ENCODE data around the gene MPIG6B.

The MPIG6B gene

GRCh38 chr6:31681135-31681671 lies 42.0 kb upstream of the MPIG6B start:
- peak; percentile 53 for DNase-seq
- no peaks in the 10 kb centered on the region for H3K36me3 ChIP-seq
- H3K4me1 ChIP-seq, result no peaks in the 10 kb centered on the region
- H3K4me3 ChIP-seq (ENCODE audit: low read depth, low read length), result peak overlapping the region; percentile 70
- TF ChIP-seq, protein P1, sequence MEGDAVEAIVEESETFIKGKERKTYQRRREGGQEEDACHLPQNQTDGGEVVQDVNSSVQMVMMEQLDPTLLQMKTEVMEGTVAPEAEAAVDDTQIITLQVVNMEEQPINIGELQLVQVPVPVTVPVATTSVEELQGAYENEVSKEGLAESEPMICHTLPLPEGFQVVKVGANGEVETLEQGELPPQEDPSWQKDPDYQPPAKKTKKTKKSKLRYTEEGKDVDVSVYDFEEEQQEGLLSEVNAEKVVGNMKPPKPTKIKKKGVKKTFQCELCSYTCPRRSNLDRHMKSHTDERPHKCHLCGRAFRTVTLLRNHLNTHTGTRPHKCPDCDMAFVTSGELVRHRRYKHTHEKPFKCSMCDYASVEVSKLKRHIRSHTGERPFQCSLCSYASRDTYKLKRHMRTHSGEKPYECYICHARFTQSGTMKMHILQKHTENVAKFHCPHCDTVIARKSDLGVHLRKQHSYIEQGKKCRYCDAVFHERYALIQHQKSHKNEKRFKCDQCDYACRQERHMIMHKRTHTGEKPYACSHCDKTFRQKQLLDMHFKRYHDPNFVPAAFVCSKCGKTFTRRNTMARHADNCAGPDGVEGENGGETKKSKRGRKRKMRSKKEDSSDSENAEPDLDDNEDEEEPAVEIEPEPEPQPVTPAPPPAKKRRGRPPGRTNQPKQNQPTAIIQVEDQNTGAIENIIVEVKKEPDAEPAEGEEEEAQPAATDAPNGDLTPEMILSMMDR (IDR thresholded peaks at IDR 0.05; ENCODE audit: low read depth, low read length), result peak; percentile 29; the same call in 1 of the 2 replicates
- no peaks in the 10 kb centered on the region for H3K9me3 ChIP-seq
- no peaks in the 10 kb centered on the region; the same call in 1 of the 2 replicates for H3K27me3 ChIP-seq

- H3K36me3 ChIP-seq, result no peaks in the 10 kb centered on the region
- no peak for DNase-seq
- no peaks in the 10 kb centered on the region for H3K9me3 ChIP-seq
- TF ChIP-seq, protein P1 (IDR thresholded peaks at IDR 0.05; ENCODE audit: low read depth, low read length), result no peak
- H3K4me3 ChIP-seq (ENCODE audit: low read depth, low read length), result no peak overlapping the region
- H3K27me3 ChIP-seq, result no peaks in the 10 kb centered on the region
- no peaks in the 10 kb centered on the region for H3K4me1 ChIP-seq
These were observed 39.6 kb upstream of the MPIG6B start for GRCh38 chr6:31683591-31683990.

GRCh38 chr6:31686483-31686882 lies 36.7 kb upstream of the MPIG6B start:
- no peaks in the 10 kb centered on the region for H3K27me3 ChIP-seq
- TF ChIP-seq, protein P1 (IDR thresholded peaks at IDR 0.05; ENCODE audit: low read depth, low read length), result no peak
- no peaks in the 10 kb centered on the region for H3K36me3 ChIP-seq

GRCh38 chr6:31687321-31687720 lies 35.9 kb upstream of the MPIG6B start:
- TF ChIP-seq, protein P1 (IDR thresholded peaks at IDR 0.05; ENCODE audit: low read depth, low read length), result no peak
- Histone ChIP-seq H3K27me3 (no peaks in the 10 kb centered on the region), H3K4me3 (ENCODE audit: low read depth, low read length) (no peak overlapping the region), H3K36me3 (no peaks in the 10 kb centered on the region), H3K4me1 (no peaks in the 10 kb centered on the region), H3K9me3 (no peaks in the 10 kb centered on the region)
- no peak for DNase-seq

More at GRCh38 chr6:31686483-31686882, 36.7 kb upstream of the MPIG6B start:
- no peak for DNase-seq
- Histone ChIP-seq H3K9me3 (no peaks in the 10 kb centered on the region), H3K4me1 (no peaks in the 10 kb centered on the region), H3K4me3 (ENCODE audit: low read depth, low read length) (no peak overlapping the region)

DNA sequence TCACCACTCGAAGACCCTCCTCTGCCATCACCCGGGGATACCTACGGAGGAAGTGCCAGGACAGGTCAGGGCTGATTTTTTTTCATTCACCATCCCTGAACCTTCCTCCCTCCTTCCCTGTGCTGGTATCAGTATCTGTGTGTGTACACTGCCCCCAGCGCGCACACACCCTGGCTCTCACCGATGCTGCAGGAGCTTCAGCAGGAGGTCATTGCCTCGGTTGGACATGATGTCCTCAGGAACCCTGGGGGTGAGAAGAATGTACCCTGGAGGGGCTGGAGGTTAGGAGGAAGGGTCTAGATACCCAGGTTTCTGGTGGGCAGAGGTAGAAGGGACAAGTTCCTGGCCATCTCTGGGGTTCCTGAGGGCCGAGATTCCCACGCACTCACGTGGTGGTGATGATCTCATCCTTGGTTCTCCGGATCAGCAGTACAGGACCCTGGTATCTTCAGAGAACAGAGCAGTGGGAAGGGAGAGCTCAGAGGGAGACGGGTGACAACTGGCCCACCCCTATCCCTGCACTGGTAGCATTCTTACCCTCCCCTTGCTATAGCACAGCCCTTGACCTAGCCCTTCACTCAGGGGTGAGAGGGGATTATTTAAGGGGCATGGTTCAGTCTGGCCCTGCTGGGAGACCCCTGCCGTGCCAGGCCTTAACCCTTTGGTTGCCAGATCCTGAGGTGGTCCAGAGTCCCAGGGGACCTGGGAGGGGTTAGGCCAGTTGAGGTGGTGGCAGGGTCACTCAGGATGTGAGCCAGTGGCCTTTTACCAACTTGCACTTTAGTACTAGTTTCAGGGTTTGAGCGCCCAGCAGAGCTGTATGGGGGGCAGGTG lies 35.1 kb upstream of the MPIG6B start:
- TF ChIP-seq, protein P1 (IDR thresholded peaks at IDR 0.05; ENCODE audit: low read depth, low read length), result no peak

More for the DNA sequence above, 35.1 kb upstream of the MPIG6B start:
- Histone ChIP-seq H3K4me3 (ENCODE audit: low read depth, low read length) (no peak overlapping the region), H3K27me3 (no peaks in the 10 kb centered on the region), H3K4me1 (no peaks in the 10 kb centered on the region), H3K9me3 (no peaks in the 10 kb centered on the region), H3K36me3 (no peaks in the 10 kb centered on the region)
- no peak for DNase-seq

Data from BE2C (cell line).